ENCODE results near the gene ESRRB.
"Not testable (repeated sequence)": the region's sequence is repeated elsewhere in the genome, so short reads cannot be mapped to it uniquely, and the experiment has no call there.

ESRRB gene

DNA sequence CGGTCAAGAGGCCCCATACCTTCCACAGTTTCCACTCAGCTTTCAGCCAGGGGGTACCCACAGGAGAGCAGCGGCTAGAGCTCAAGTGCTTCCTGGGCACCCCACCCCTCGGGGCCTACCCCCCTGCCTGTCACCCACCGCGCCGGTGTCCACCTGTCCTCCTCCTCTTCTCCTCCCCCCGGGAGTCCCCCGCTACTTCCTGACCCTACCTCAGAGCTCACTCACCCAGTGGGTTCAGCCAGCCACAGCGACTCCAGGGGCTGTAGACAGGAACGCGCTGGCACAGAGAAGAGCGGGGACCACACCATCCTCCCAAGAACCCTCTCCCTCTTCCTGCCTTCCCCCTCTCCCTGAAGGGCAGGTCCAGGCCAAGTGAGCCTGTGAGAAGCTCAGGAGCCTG is 123.0 kb downstream of the ESRRB start:
- DNase-seq, result no peak

DNA sequence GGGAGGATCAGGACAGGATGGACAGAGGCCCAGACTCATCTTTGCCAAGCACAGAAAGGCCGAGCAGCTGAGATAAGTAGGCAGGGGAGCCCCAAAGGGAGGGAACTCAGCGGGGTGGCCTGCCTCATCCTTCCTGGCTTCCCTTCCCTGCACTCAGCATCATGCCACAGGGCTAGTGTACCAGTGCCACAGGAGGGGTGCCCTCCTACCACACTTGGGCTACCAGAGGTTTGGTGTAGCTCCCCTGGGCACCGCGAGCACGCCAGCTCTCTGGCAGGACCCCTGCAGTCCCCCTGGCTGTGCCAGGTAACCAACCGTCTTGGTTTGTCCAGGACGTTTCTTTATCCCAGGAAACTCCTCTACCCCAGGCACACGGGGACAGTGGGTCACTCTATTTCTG is 123.5 kb downstream of the ESRRB start:
- DNase-seq, result no peak

DNA sequence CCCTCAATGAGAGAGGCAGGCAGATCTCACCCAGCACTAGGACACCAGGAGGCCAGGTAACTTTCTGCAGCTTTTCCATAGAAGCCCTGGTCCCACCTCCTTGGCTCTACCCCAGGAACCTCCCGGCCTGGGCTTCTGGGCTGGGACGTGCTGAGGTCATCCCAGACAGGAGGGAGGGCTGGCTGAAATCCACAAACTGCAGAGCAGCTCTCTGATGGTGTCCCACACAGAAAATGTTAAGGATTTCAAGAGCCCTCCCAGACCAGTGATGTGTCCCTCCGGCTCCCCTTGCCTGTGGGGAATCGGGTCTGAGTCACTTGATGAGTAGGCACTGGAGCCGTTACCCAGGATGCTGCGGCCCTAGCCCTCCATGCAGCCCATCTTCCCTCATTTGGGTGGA is 124.1 kb downstream of the ESRRB start:
- DNase-seq, result no peak

DNA sequence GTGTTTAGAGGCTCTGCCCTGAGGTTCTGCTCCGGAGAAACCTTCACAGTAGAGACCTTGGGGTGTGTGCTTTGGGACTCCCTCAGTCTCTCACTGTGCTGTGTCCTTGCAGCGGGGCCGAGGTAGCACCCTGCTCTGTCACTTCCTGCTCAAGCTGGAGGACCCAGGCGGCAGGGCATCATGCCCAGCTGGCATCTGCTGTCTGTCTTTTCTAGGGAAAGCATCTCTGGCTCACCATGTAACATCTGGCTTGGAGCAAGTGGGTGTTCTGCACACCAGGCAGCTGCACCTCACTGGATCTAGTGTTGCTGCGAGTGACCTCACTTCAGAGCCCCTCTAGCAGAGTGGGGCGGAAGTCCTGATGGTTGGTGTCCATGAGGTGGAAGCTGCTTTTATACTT is 124.5 kb downstream of the ESRRB start:
- no peak for DNase-seq

DNA sequence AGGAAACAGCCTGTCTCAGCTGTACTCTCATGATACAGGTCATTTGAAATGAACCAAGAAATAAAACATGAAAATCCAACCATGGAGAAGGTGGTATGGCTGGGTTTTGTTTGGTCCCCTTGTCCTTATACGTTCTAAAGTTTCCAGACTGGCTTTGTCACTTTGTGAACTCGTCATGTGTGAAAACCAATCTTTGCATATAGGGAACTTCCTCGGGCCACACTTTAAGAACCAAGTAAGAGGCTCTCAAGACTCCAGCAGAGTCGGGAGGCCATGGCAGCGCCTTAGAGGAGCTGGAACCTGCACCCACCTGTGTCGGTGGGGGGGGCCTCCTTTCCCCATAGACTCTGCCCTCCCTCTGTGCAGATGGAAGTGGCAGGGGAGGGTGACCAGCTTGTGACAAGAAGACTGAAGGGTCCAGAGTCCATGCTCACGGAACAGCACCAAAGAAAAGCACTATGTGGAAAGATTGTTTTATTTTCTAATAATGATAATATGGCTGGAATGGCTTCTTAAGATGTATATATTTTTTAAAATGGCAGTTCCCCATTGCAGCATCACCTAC is 125.3 kb downstream of the ESRRB start:
- DNase-seq, result no peak

DNA sequence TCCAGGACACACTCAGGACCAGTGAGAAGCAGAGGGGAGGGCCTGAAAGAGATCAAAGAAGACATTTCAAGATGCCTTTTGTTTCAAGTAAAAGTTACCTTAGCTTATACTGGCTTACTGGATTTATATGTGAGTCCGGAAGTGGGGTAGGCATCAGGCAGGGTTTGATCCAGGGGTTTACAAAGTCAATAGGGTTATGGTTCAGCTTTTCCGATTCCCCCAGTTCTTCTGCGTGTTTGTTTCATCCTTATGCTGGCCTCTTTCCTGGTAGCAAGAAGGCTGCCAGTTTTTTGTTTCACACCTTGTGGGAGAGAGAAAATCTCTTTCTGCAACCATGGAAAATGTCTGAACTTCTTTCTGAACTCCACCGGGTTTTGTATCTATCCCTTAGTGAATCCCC is 126.3 kb downstream of the ESRRB start:
- no peak for DNase-seq

DNA sequence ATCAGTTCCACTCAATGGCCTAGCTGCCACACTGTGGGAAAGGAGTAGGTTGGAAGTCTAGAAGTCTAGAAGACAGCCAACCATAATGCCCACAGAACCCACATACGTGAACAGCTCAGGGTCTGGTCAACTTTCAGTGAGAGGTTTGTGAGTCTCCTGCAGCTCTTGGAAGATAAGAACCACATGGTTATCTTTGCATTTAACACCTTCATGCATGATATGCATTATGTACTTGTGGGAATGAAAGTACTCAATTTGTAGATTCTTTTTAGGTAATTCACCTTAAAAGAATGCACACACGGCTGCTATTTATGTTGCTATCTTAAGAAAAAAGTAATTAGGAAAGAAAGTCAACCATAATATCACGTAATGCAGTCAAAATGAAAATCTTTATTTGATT is 126.7 kb downstream of the ESRRB start:
- no peak for DNase-seq

DNA sequence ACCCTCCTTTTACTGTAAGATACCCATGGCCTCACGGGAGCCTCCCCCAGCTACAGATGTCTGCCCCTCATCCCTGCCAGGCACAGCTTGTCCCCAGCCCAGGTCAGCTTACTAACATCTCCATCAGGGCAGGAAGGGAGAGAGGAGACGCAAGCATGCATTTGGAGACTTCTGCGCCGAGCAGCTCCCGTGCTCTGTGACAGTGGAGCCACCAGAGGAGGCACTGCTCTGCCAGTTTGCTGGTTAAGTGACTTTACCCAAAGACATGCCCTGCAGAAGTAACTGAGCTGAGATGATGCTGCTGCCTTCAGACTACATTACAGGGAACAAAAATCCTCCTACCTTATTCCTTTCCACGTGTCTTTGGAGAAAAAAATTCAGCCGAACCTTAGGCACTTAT is 133.4 kb downstream of the ESRRB start:
- no peak for DNase-seq

DNA sequence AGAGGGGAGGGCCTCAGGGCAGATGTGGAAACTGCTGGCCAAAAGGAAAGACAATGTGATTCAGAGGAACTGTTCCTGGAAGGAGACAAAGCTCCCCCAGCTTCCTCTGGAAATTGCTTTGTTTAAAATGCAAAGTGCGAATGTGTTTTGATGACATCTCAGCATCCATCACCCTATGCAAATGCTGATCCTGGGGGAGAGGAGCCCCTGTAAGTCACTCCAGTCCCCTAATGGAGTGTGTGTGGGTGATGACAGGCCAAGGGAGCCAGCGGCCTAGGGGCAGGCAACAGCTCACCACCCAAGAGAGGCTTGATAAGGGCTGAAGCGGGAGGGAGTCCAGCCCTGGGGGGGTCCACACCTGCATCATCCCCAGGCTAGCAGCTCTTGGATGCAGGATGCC is 134.2 kb downstream of the ESRRB start:
- no peak for DNase-seq

DNA sequence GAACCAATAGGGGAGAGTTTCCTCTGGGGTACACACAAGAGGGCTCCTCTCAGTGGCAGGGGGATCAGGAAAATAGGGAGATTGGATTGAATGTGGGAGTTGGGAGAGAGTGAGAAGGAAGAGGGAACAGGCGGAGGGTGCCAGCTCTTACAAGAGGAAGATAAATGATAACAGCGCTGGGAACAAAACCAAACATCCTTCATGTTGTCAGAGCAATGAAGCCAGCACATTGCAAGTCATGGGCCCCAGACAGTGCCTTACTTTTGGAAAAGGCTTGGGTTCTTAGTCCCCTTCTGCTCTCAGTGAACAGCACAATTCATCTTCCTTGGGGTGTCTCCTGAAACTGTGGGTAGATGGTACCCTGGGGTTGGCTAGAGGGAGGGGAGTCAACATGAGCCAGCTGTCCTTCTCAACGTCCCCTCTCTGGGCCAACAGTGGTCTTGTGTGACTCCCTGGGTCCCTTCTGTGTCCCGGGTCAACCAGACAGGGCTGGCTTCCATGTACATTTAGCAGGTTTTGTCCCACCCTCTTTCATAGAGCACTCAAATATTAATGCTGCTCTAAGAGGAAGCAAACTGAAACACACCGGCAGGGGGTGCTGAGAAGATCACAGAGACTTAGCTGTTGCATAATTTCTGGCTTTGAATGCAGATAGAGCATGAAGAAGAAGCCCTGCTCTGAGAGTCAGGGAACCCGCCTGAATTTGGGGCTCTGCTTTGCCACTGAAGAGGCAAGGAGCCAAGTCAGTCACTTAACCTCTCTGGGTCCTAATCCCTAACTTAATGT is 138.5 kb downstream of the ESRRB start:
- DNase-seq, result no peak

DNA sequence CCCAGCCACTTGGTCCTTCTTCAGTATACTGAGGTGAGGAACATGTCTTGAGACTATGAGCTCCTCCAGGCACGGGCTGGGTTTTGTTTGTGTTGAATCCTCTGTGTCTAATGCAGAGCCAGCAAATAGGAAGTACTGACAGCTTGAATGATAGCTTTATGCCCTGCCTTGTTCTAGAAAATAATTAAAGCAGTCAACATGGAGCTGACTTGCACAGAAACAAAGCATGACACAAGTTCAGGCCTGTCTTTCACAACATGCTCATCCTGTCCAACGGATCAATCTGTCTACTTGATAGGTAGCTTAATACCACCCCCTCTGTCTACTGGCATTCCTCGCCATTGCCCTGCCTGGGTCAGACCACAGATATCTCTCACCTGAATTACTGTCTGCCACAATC is 140.9 kb downstream of the ESRRB start:
- no peak for DNase-seq

DNA sequence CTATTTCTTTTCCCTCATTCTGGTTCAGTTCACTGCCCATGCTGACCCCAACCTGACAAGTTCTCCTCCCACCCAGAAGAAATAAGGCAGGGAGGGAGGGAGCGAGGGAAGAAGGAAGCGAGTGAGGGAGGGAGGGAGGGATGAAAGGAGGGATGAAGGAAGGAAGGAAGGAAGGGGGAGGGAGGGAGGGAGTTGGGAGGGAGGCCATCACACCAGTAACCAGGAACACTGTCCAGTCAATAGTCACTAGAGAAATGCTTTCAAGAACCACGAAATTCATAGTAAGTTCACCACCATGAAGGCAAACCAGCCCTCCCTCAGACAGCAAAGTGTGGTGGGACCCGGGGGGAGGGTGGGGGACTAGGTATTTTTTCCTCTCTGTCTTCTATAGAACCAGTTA is 142.4 kb downstream of the ESRRB start:
- no peak for DNase-seq

DNA sequence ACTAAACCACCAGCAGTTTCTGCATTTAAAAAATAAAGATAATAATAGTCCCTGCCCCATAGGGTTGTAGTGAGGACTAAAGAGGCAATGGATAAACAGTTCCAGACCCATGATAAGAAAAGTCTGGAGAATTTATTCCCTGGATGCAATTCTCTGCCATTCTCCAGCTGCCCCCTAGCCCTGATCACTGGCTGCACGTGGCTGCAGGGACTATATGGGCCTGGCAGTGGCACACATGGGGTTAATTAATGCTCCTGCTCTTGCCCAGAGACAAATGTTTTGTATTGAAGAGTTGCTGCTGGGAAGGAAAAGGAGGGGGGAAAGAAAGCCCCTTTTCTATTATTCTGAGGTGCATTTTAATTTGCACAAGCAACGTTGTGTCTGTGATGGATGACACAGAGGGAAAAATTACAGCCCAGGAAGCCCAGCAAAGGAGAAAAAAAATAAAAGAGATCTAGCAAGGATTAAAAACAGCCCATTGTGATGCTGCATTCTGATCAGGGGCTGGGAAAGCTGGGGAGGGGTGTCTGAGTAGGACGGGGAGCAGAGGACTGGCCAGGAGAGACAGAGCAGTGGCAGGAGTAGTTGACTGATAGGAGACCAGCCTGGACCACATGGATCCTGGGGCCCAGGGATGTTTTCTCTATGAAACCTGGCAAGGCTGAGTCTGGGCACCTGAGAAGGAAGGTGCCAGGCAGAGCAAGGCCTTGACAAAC is 149.3 kb downstream of the ESRRB start:
- DNase-seq, result no peak

DNA sequence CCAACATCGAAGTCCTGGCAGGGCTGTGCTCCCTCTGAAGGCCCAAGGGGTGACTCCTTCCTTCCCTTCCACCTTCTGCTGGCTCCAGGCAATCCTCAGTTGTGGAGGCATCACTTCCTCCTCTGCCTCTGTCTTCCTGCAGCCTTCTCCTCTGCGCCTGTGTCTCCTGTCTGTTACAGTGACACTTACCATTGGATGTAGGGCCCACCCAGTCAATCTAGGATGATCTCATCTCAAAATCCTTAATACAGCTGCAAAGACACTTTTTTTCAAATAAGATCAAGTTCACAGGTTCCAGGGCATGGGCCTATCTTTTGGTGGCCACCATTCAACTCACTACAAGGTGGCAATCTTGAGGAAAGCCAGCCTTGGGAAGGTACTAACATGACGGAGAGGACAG is 155.1 kb downstream of the ESRRB start:
- no peak for DNase-seq

DNA sequence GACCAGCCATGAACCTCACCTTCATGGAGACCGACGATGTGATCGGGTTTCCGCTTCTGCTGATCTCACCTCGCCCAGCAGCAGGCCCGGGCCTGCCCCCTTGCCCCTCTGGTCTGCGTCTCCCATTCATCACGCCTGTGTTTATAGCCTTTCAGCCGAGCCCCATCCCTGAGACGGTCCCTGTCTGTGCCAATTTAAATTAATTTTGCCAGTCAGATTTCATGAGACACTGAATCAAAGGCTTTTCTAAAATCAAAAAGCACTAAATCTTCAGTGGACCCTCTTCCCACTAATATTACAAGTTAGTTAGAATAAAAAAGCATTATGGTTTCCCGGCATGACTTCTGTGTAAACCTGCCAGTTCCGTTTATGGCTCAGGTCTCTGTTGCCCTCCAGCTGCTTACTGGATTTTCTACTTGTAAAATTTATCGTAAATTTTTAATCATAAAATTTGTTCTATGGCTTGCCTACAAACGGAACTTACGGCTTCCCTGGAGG is 155.9 kb downstream of the ESRRB start:
- DNase-seq, result no peak

DNA sequence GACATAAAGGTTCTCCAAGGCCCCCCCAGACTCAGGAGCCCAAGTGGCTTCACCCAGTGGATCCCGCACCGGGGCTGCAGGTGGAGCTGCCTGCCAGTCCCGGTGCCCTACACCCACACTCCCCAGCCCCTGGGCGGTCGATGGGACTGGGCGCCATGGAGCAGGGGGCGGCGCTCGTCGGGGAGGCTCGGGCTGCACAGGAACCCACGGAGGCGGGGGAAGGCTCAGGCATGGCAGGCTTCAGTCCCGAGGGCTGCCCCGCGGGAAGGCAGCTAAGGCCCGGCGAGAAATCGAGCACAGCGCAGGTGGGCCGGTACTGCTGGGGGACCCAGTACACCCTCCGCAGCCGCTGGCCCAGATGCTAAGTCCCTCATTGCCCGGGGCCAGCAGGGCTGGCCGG is 160.7 kb downstream of the ESRRB start:
- DNase-seq, result not testable (repeated sequence)

DNA sequence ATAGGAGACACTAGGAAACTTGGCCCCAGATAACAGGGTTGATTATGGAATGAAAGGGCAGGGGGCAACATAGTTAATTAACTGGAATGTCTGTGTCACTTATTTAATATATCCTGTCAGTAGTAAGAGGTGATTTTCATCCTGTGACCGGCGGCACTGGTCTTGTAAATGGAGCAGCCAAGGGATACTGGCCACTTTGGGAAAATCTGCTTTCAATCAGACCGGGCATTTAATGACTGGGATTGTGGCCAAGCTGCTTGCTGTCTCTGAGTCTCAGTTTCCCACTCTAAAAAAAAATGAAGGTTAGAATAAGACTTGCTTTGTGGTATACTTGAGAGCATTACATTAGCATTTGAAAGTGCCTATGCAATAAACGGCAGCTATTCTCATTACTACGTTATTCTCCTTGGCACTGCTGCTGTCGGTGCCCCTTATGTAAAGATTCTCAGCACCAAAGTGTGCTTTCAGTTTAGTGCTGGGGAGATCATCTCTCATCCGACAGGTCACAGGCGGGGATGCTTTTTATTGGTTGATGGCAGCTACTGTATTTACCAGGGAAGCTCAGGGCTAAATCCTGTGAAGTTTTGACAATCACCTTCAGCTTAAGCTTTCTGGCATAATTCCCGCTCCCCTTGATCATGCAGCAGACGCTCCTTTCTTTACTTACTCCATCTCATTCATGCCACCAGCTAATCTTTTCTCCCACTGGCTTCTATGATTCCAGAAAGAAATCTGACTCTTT is 162.1 kb downstream of the ESRRB start:
- no peak for DNase-seq

DNA sequence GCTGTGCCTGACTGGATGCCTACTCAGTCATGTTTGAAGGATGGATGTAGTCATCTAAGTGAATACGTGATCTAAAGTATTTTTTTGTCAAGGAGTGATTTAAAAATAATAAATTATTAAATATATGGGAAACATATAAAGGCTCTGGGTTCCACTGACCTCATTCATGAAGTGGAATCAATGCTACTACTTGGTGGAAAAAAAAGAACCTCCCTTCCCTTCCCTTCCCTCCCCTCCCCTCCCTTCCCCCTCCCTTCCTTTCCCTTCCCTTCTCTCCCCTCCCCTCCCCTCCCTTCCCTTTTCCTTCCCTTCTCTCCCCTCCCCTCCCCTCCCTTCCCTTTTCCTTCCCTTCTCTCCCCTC is 162.7 kb downstream of the ESRRB start:
- DNase-seq, result no peak

DNA sequence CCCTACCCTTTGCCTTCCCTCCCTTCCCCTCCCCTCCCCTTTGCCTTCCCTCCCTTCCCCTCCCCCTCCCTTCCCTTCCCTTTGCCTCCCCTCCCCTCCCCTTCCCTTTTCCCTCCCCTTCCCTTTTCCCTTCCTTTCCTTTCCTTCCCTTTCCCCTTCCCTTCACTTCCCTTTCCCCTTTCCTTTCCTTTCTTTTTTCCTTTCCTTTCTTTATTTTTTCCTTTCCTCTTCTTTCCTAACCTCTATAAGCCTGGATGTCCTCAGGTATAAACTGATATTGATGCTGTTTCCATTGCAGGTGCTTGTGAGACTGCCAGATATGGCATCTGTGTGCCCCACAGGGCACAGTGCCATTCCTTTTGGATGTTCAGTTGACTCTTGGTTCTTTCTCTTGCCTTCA is 163.2 kb downstream of the ESRRB start:
- no peak for DNase-seq

DNA sequence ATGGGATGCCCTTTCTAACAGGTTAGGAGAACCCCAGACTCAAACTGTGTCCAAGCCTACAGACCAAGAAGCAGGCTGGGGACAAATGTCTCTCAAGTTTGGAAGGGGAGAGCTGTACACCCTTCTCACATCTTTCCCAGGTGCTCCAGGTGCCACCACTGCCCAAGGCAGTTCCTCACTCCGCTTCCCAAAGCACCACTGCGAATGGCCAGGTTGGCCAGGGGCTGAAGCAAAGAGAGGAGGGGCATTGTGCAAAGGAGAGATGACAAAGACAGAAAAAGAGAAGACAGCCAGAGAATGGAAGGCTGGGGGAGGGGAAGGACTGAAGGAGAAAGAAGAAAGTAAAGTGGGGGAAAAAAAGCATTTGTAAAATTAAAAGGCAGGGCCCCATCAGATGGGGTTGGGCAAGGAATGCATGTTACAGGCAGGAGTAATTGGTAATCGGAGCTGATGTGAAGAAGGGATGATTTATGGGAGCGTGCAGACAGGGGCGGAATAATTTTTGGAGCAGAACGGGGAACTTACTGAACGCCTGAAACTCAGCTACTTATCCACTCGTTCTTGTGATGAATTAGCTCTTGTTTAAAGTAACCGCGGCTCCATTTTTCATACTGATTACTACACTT is 165.8 kb downstream of the ESRRB start:
- DNase-seq, result no peak

DNA sequence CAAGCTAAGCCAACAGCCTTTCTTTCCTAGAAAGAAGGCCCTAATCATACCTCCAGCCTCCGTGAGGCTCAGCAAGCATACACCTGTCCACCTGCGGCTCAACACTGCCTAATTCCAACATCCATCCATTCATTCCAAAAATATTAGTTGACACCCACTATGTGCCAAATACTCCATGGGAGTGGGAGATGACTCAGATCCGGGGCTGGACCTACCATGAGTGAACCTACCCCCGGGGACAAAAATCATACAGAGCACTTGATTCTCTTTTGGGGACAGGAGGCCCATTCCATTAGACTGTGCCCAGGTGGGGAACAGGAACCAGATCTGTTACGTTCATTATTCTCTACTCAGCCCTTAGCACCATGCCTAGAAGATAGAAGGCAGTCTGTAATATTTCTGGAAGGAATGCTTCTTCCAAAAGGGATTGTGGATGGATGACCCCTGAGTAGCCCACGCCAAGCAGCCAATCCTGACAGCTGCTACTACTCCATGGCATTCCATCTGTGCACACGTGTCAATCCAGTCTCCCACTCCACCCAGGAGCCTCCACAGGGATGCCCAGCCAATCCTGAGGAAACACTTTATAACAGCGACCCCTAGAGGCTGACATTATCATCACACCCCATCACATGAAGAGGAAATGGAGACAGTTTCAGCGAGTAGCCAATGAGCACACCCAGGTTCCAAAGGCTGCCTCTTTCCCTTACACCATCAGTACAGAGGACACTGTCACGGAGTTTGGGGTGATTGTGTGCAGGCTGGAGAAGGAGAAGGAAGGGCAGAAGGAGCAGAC is 170.7 kb downstream of the ESRRB start:
- no peak for DNase-seq

DNA sequence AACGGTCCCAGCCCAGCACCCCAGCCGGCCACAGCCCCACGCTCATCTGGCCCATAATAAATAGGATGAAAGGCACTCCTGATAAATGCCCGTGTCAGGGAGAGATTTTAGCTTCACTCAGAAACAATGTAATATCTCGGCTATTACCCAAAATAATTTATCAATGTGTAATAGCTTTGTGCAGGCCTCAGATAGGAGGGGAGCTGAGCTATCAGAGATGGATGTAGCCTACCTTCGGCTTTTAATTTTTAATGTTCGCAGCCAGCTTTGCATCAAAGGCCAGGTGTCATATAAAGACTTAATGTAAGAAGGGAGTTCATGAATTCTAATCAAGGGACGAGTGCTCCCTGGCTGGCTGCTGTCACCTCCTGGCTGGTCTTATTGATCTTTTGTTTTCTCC is 171.9 kb downstream of the ESRRB start:
- DNase-seq, result no peak

Measured in activated T-cell treated with anti-CD3 and anti-CD28 coated beads, Interleukin-2, amount 50 U/mL, for 1 hour (primary cell).